Measurements from ENCODE around the gene TSR3.
A peak's percentile ranks its signal among the peaks of the same experiment; 100 is the strongest.

Gene TSR3

DNA sequence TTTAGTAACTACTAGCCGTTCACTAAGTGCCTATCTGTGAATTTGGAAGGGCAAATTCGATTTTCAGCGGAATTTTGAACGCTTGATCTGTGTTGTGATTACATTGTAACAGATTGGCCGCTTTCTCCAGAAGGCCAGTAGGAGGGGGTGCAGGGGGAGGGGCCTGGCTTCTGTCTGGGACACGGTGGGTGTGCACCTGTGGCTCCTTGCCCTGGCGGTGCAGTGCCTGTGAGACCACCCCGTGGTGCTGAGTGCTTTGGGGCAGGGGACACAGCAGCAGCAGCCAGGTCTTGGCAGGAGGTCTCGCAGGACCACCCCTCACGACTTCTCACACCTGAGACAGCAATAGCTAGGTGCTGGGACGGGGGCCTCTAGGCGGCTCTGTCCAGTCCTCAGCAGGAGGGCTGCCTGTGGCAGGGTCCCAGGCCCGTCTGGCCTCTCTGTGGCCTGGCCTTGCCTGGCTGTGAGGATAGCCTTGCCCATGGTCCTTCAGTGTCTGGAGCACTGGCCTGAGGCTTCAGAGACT lies 40.4 kb downstream of the TSR3 start:
- Histone ChIP-seq H3K4me3 (ENCODE audit: low read depth, low read length) (peak overlapping the region; percentile 89), H3K9ac (ENCODE audit: low read depth, low read length) (0 out of 2 replicates have a peak overlapping the region, but pooled peaks have one; percentile 77), H3K4me1 (ENCODE audit: control insufficient read depth, insufficient read depth, low read length) (peaks cover 11% of the 10 kb centered on the region; the same call in 1 of the 2 replicates), H3K36me3 (ENCODE audit: control insufficient read depth, insufficient read depth, low read length) (peaks cover 41% of the 10 kb centered on the region), H3K27me3 (ENCODE audit: control insufficient read depth, insufficient read depth, low read length) (no peaks in the 10 kb centered on the region), H3K27ac (ENCODE audit: low read depth, low read length) (no peak overlapping the region), H3K9me3 (ENCODE audit: control insufficient read depth, insufficient read depth, low read length) (no peaks in the 10 kb centered on the region)

DNA sequence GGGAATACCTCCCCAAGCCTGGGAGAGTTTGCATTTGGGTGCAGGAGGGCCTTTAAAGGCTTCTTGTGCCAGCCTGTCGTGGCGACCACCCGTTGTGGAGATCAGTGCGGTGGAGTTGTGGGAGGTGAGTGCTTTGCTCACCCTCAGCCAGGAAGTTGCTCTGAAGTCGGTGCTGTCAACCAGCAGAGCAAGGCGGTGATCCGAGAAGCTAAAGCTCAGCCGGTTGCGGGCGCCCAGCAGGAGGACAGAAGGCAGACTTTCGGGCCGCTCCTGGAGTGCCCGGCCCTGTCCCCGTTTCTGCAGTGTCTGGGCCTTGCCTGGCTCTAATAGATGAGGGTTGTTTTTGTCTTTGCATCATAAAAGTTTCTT lies 40.9 kb downstream of the TSR3 start:
- Histone ChIP-seq H3K27ac (ENCODE audit: low read depth, low read length) (no peak overlapping the region), H3K27me3 (ENCODE audit: control insufficient read depth, insufficient read depth, low read length) (no peaks in the 10 kb centered on the region), H3K36me3 (ENCODE audit: control insufficient read depth, insufficient read depth, low read length) (peaks cover 36% of the 10 kb centered on the region), H3K4me1 (ENCODE audit: control insufficient read depth, insufficient read depth, low read length) (peaks cover 11% of the 10 kb centered on the region; the same call in 1 of the 2 replicates), H3K9ac (ENCODE audit: low read depth, low read length) (peak overlapping the region; percentile 77), H3K4me3 (ENCODE audit: low read depth, low read length) (peak overlapping the region; percentile 89), H3K9me3 (ENCODE audit: control insufficient read depth, insufficient read depth, low read length) (no peaks in the 10 kb centered on the region)

GRCh38 chr16:1309888-1310831 lies 41.5 kb downstream of the TSR3 start:
- Histone ChIP-seq H3K27me3 (ENCODE audit: control insufficient read depth, insufficient read depth, low read length) (no peaks in the 10 kb centered on the region), H3K9me3 (ENCODE audit: control insufficient read depth, insufficient read depth, low read length) (no peaks in the 10 kb centered on the region), H3K27ac (ENCODE audit: low read depth, low read length) (no peak overlapping the region), H3K4me1 (ENCODE audit: control insufficient read depth, insufficient read depth, low read length) (peaks cover 11% of the 10 kb centered on the region; the same call in 1 of the 2 replicates), H3K4me3 (ENCODE audit: low read depth, low read length) (peak overlapping the region; percentile 89), H3K36me3 (ENCODE audit: control insufficient read depth, insufficient read depth, low read length) (peaks cover 30% of the 10 kb centered on the region), H3K9ac (ENCODE audit: low read depth, low read length) (peak overlapping the region; percentile 77)

DNA sequence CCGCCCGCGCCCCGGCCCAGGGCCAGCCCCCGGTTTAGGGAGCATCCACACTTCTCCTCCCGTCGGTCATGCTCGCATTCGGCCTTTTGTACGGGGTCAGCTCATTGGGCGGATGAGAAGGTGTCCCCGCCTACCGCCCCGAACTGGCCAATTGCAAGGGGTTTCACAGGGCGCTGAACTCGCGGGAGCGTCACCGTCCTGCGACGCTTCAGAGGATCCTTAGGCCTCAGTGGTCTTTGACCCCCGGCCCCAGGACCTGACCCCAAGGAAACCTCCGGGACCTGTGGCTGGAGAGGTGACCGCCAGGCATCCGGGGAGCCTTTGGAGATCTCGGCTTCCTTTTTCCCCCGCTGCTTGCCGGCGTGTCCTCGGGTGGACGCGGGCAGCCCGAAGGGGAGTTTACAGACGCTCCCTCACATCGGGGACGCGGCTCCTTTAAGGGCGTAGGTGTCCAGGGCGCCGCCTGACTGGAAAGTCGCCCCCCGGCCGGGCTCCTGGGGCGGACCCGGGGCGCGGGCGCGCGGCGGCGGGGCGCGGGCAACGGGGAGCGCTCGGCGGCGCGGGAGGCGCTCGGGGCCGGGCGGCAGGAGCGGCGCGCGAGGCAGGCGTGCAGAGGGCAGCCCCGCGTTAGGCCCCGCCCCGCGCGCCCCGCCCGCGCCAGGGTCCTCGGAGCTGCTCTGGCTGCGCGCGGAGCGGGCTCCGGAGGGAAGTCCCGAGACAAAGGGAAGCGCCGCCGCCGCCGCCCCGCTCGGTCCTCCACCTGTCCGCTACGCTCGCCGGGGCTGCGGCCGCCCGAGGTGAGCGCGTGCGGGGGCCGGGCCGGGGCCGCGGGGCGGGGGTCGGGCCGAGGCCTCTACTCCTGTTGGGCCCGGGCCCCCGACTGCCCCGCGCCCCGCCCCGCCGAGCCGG lies 42.4 kb downstream of the TSR3 start, which contains the start of gene UBE2I:
Gene UBE2I (plus strand): TSS at position 660 of the 909 bp plus-strand sequence. CDS start 4,395 bp downstream, outside the sequence.
- H3K4me3 ChIP-seq (ENCODE audit: low read depth, low read length): peak within 1 kb of the TSS; percentile 89
- H3K36me3 ChIP-seq (ENCODE audit: control insufficient read depth, insufficient read depth, low read length): peaks cover 20% of the 10 kb centered on the region
- H3K4me1 ChIP-seq (ENCODE audit: control insufficient read depth, insufficient read depth, low read length): peaks cover 11% of the 10 kb centered on the region; the same call in 1 of the 2 replicates
- no peaks in the 10 kb centered on the region for H3K9me3 ChIP-seq (ENCODE audit: control insufficient read depth, insufficient read depth, low read length)
- peak within 1 kb of the TSS; percentile 99 for H3K27ac ChIP-seq (ENCODE audit: low read depth, low read length)
- H3K27me3 ChIP-seq (ENCODE audit: control insufficient read depth, insufficient read depth, low read length): no peaks in the 10 kb centered on the region
- peak within 1 kb of the TSS; percentile 100 for H3K9ac ChIP-seq (ENCODE audit: low read depth, low read length)

DNA sequence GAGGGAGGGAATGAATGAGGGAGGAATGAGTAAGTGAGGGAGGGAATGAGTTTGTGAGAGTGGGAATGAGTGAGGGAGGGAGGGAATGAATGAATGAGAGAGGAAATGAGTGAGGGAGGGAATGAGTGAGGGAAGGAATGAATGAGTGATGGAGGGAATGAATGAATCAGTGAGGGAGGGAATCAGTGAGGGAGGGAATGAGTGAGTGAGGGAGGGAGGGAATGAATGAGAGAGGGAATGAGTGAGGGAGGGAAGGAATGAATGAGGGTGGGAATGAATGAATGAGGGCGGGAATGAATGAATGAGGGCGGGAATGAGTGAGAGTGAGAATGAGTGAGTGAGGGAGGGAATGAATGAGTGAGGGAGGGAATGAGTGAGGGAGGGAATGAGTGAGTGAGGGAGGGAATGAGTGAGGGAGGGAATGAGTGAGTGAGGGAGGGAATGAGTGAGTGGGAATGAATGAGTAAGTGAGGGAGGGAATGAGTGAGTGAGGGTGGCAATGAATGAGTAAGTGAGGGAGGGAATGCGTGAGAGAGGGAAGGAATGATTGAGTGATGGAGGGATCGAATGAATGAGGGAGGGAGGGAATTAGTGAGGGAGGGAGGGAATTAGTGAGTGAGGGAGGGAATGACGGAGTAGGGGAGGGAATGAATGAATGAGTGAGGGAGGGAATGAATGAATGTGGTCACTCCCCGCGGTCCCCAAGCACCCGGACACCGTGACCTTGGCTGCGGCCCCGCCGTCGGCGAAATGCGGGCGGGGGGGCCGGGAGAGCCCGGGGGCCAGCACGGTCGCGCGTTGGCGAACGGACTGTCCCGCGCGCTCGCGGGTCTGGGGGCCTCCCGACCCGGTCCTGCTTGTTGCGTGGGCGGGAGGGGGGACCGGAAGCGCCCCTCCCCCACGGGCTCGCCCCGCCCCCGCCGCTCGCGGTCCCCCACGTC lies 43.4 kb downstream of the TSR3 start:
- Histone ChIP-seq H3K9me3 (ENCODE audit: control insufficient read depth, insufficient read depth, low read length) (no peaks in the 10 kb centered on the region), H3K36me3 (ENCODE audit: control insufficient read depth, insufficient read depth, low read length) (peaks cover 11% of the 10 kb centered on the region), H3K27me3 (ENCODE audit: control insufficient read depth, insufficient read depth, low read length) (no peaks in the 10 kb centered on the region), H3K4me3 (ENCODE audit: low read depth, low read length) (peak overlapping the region; percentile 89), H3K27ac (ENCODE audit: low read depth, low read length) (peak overlapping the region; percentile 99), H3K9ac (ENCODE audit: low read depth, low read length) (no peak overlapping the region; the same call in 1 of the 2 replicates), H3K4me1 (ENCODE audit: control insufficient read depth, insufficient read depth, low read length) (peaks cover 11% of the 10 kb centered on the region; the same call in 1 of the 2 replicates)

- Histone ChIP-seq H3K4me1 (ENCODE audit: control insufficient read depth, insufficient read depth, low read length) (peaks cover 9% of the 10 kb centered on the region; the same call in 1 of the 2 replicates), H3K27me3 (ENCODE audit: control insufficient read depth, insufficient read depth, low read length) (no peaks in the 10 kb centered on the region), H3K9ac (ENCODE audit: low read depth, low read length) (no peak overlapping the region), H3K9me3 (ENCODE audit: control insufficient read depth, insufficient read depth, low read length) (no peaks in the 10 kb centered on the region), H3K36me3 (ENCODE audit: control insufficient read depth, insufficient read depth, low read length) (no peaks in the 10 kb centered on the region), H3K27ac (ENCODE audit: low read depth, low read length) (no peak overlapping the region), H3K4me3 (ENCODE audit: low read depth, low read length) (no peak overlapping the region)
These were observed 45.3 kb downstream of the TSR3 start for GRCh38 chr16:1306334-1306733.

- Histone ChIP-seq H3K9ac (ENCODE audit: low read depth, low read length) (no peak overlapping the region), H3K27ac (ENCODE audit: low read depth, low read length) (no peak overlapping the region), H3K36me3 (ENCODE audit: control insufficient read depth, insufficient read depth, low read length) (no peaks in the 10 kb centered on the region), H3K4me1 (ENCODE audit: control insufficient read depth, insufficient read depth, low read length) (peaks cover 5% of the 10 kb centered on the region), H3K4me3 (ENCODE audit: low read depth, low read length) (no peak overlapping the region), H3K27me3 (ENCODE audit: control insufficient read depth, insufficient read depth, low read length) (no peaks in the 10 kb centered on the region), H3K9me3 (ENCODE audit: control insufficient read depth, insufficient read depth, low read length) (no peaks in the 10 kb centered on the region)
These were observed 45.9 kb downstream of the TSR3 start for GRCh38 chr16:1305823-1306222.

DNA sequence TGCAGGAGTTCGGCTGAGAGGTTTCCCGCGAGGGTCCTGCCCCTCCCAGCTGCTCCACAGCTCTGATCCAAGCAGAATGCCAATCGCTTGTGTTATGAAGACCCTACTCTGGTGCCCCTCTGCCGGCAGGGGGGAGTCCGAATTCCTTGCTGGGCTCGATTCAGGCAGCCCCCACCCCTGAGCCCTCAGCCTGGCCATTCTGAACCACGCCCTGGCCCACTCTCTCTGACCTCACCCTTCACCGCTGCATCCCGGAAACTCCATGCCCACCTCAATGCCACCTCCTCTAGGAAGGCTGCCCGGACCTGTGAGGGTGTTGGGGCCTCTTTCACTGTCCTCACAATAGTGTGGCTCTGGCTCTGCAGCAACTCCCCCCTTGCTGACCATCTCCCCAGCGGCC lies 50.1 kb downstream of the TSR3 start:
- Histone ChIP-seq H3K9ac (ENCODE audit: low read depth, low read length) (no peak overlapping the region), H3K4me3 (ENCODE audit: low read depth, low read length) (no peak overlapping the region), H3K36me3 (ENCODE audit: control insufficient read depth, insufficient read depth, low read length) (no peaks in the 10 kb centered on the region), H3K9me3 (ENCODE audit: control insufficient read depth, insufficient read depth, low read length) (no peaks in the 10 kb centered on the region), H3K27ac (ENCODE audit: low read depth, low read length) (no peak overlapping the region), H3K27me3 (ENCODE audit: control insufficient read depth, insufficient read depth, low read length) (no peaks in the 10 kb centered on the region), H3K4me1 (ENCODE audit: control insufficient read depth, insufficient read depth, low read length) (peaks cover 7% of the 10 kb centered on the region)

GRCh38 chr16:1300664-1301476 lies 50.8 kb downstream of the TSR3 start:
- Histone ChIP-seq H3K27me3 (ENCODE audit: control insufficient read depth, insufficient read depth, low read length) (no peaks in the 10 kb centered on the region), H3K9ac (ENCODE audit: low read depth, low read length) (no peak overlapping the region), H3K36me3 (ENCODE audit: control insufficient read depth, insufficient read depth, low read length) (no peaks in the 10 kb centered on the region), H3K4me3 (ENCODE audit: low read depth, low read length) (no peak overlapping the region; the same call in 1 of the 2 replicates), H3K9me3 (ENCODE audit: control insufficient read depth, insufficient read depth, low read length) (no peaks in the 10 kb centered on the region), H3K4me1 (ENCODE audit: control insufficient read depth, insufficient read depth, low read length) (peaks cover 7% of the 10 kb centered on the region), H3K27ac (ENCODE audit: low read depth, low read length) (no peak overlapping the region)

Measured in HUES48 (cell line).